ENCODE measurements around the gene ADSL.
A peak's percentile ranks its signal among the peaks of the same experiment; 100 is the strongest.

The ADSL gene

GRCh38 chr22:40326905-40327735 is 19.2 kb upstream of the ADSL start:
- no peak for DNase-seq (ENCODE audit: low read depth in 2 of 2, low spot score in 1 of 2)

- no peak for DNase-seq (ENCODE audit: low read depth in 2 of 2, low spot score in 1 of 2)
Observed at GRCh38 chr22:40328546-40329456, 17.5 kb upstream of the ADSL start.

GRCh38 chr22:40329466-40329865 is 16.8 kb upstream of the ADSL start:
- DNase-seq (ENCODE audit: low read depth in 2 of 2, low spot score in 1 of 2): no peak

- DNase-seq (ENCODE audit: low read depth in 2 of 2, low spot score in 1 of 2): no peak
Observed at GRCh38 chr22:40330086-40330485, 16.2 kb upstream of the ADSL start.

DNA sequence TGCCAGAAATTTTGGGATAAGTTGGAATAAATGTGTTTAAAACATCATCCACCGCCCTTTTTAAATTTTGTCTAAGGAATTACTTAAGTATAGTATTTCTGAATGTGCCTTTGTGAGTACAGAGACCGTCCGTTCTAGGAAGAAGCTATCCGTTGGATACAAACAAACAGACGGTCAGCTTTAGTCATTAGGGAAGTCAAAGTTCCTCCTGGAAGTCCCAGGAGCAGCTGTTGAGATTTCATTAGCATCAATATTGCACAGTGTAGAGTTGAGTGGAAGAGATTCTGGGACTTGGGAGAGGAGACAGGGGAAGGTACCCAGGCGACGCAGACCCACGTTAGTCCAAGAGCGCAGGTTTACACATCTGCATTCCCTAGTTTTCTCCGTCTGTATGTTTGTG is 15.7 kb upstream of the ADSL start:
- DNase-seq (ENCODE audit: low read depth in 2 of 2, low spot score in 1 of 2): no peak

- no peak for DNase-seq (ENCODE audit: low read depth in 2 of 2, low spot score in 1 of 2)
Observed at GRCh38 chr22:40331706-40332105, 14.6 kb upstream of the ADSL start.

GRCh38 chr22:40332319-40332781 is 13.9 kb upstream of the ADSL start:
- no peak for DNase-seq (ENCODE audit: low read depth in 2 of 2, low spot score in 1 of 2)

- DNase-seq (ENCODE audit: low read depth in 2 of 2, low spot score in 1 of 2): no peak
Observed at GRCh38 chr22:40334060-40334459, 12.2 kb upstream of the ADSL start.

DNA sequence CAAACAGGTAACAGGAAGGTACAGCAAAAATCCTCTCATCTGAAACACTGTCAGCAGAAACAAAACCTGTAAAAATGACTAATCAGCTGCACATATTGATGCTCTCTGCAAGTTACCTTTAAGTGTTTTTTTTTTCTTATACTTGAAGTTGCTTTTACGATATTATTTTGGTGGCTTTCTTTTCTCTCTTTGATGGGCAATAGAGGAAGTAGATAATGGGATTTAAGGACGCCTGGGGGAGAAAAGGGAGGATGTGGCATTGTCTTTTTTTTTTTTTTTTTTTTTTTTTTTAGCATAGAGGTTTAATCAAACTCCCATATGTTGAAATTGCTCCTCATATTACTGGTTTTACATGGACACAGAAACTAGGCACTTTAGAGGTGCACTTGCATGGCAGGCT is 11.4 kb upstream of the ADSL start:
- no peak for DNase-seq (ENCODE audit: low read depth in 2 of 2, low spot score in 1 of 2)

DNA sequence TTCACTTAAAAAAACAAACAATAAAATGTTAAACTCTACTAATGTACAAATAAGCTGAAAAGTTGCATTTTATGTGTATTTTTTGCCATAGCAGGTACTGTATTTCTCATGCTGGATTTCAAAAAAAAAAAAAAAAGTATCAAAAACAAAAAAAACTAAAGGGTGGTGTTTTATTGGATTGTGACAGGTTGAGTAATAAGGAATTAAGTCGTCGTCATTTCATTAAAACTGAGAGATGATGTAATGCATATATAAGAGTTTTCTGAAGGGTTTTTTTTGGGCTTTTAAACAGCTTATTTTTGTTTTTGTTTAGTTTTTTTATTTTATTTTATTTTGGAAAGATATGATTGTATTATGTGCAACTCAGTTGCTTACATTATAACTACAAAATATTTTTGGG is 10.9 kb upstream of the ADSL start:
- no peak for DNase-seq (ENCODE audit: low read depth in 2 of 2, low spot score in 1 of 2)

DNA sequence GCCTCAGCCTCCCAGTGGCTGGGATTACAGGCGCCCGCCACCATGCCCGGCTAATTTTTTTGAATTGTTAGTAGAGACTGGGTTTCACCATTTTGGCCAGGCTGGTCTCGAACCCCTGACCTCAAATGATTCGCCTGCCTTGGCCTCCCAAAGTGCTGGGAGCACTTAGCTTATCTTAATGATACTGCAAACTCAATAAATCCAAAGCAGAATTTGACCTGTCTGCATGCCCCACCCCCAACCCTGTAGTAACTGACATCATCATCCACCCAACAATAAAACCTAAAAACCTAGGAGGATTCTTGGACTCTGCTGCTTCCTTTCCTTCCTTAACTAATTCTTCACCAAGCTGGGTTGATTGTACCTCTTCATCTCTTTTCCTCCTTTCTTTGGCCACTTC is 6.3 kb upstream of the ADSL start:
- no peak for DNase-seq (ENCODE audit: low read depth in 2 of 2, low spot score in 1 of 2)

- DNase-seq (ENCODE audit: low read depth in 2 of 2, low spot score in 1 of 2): no peak
Observed at GRCh38 chr22:40341604-40342003, 4.7 kb upstream of the ADSL start.

- DNase-seq (ENCODE audit: low read depth in 2 of 2, low spot score in 1 of 2): no peak
Observed at GRCh38 chr22:40342521-40342920, 3.8 kb upstream of the ADSL start.

- DNase-seq (ENCODE audit: low read depth in 2 of 2, low spot score in 1 of 2): no peak
Observed at GRCh38 chr22:40345271-40345670, 1.0 kb upstream of the ADSL start.

DNA sequence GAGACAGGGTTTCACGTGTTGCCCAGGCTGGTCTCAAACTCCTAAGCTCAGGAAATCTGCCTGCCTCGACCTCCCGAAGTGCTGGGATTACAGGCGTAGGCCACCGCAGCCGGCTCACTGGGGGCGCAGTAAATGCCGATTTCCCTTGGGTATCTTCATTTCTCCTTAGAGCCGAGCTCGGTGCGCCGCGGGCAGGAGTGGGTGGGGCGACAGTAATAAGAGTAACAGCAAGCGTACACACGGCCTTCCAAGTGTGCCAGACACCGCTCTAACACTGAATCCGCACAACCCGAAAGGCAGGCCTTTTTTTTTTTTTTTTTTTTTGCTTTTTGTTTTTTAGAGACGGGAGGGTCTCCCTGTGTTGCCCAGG is 500 bp upstream of the ADSL start:
- no peak for DNase-seq (ENCODE audit: low read depth in 2 of 2, low spot score in 1 of 2)

DNA sequence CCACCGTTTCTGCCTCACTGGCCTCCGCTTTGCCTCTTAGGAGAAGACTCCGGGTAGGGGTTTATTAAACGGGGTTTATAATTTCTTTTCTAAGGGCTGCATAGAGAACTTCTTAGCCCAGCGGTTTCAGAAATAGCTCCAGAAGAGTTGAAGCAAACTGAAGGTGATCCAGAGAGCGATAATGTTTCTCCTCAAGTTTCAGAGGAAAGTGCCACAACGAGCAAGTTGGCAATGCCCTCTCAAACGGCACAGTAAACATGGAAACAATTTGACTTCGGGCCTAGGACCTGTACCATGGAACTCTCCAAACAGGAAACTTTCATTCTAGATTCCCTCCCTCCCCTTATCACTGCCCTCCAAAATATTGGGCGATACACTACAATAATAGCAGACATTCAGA is 1.0 kb downstream of the ADSL start:
- no peak for DNase-seq (ENCODE audit: low read depth in 2 of 2, low spot score in 1 of 2)

- peak in 1 of 2 donors; percentile 49 for DNase-seq (ENCODE audit: low read depth in 2 of 2, low spot score in 1 of 2)
Observed at GRCh38 chr22:40348025-40348658, 1.8 kb downstream of the ADSL start.

GRCh38 chr22:40352763-40353162 is 6.5 kb downstream of the ADSL start:
- no peak for DNase-seq (ENCODE audit: low read depth in 2 of 2, low spot score in 1 of 2)

- DNase-seq (ENCODE audit: low read depth in 2 of 2, low spot score in 1 of 2): no peak
Observed at GRCh38 chr22:40361100-40361499, 14.8 kb downstream of the ADSL start.

GRCh38 chr22:40363059-40363458 is 16.8 kb downstream of the ADSL start:
- DNase-seq (ENCODE audit: low read depth in 2 of 2, low spot score in 1 of 2): no peak

DNA sequence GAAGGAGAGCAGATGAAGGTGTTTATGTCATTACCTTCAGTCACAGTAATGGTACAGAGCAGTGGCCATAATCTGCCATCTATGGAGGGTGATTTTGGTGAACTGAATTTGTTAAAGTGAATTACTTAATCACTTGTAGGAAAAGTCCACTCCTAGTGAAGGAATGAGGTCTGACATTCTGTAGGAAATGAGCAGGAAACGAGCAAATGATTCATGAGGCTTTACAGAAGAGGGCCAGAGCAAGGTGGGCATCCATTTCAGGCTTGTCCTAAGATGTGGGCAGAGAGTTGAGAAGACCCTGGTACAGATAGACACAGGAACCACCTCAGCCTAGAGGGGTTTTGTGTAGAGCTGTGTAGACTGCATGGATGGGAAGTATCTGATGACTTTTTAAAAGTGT is 18.1 kb downstream of the ADSL start:
- DNase-seq (ENCODE audit: low read depth in 2 of 2, low spot score in 1 of 2): no peak

DNA sequence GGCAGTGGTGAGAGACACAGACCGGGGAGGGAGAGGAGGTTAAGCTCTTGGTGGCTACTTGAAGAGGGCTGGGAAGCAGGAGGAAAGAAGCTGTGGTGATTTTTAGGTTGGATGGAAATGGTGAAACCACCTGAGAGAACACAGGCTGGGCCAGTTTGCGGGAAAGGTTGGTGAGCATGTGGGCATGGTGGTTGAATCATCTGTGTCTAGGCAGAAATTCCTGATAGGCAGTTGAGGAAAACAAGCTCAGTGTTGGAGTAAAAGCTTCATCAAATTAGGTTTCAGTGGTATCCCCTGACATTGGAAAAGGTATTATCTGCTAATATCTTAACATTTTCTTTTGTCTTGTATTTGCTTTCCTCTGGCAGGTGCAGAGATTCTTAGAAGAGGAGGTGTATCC is 19.8 kb downstream of the ADSL start:
- no peak for DNase-seq (ENCODE audit: low read depth in 2 of 2, low spot score in 1 of 2)
